T47D (cell line): ENCODE results near the gene DELE1.
"Not testable (repeated sequence)": the region's sequence is repeated elsewhere in the genome, so short reads cannot be mapped to it uniquely, and the experiment has no call there.

Experiments used
- DNase-seq, 2 experiments: peaks; one replicate each; pipeline versions ENCODE4 v3.0.0 to v3.0.0-alpha.2; 2011 to 2012; ENCODE audit warnings: low read depth in 1 of 2, low spot score in 1 of 2
- JUND ChIP-seq: IDR thresholded peaks from 2 replicates; pipeline ENCODE4 v1.6.1; 2012; ENCODE audit warnings: low read depth
- in situ Hi-C: cut with HindIII; loops from 2 replicates; pipeline ENCODE4 v1.10.0; 2016; ENCODE audit warnings: low sequenced_read_pairs, low pct_unique_long_range_greater_than_20kb

Gene DELE1

DNA sequence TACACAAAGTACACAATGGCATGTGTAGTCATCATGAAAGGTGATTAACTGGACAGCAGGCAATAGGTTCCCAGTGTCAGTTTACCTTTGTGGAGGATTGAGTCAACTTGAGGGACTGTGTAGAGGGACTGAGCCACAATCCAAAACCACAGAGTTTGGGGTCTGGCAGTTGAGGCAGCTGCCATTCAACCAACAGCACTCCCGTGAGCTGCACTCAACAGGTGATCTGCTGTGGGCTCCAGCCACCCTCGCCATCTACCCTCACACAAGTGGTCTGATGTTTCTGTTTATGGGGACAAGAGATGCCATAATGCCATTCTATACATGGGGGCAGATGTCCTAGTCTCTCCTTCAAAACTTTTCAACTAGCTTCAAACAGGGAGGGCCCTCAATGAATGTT is 2.9 kb upstream of the DELE1 start:
- DNase-seq = no peak
- no peak for TF ChIP-seq JUND
- in situ Hi-C loops = no loop called here

DNA sequence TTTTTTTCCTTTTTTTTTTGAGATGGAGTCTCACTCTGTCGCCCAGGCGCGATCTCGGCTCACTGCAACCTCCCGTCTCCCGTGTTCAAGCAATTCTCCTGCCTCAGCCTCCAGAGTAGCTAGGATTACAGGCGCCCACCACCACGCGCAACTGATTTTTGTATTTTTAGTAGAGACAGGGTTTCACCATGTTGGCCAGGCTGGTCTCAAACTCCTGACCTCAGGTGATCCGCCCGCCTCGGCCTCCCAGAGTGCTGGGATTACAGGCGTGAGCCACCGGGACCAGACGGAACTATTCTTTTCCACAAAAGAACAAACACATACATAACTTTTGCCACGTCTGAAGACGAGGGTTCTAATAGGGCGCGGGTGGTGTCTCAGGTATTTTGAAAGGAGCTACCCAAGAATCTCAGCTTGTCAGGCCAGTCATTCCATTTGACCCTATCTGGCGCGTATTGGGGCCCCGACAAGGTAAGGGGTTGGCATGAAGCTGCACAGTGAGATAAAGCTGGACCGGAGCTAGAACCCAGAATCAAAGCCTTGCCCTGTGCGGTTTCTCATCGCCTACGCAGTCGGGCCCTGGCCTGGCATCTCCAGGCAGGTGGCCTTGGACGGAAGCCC is 734 bp upstream of the DELE1 start:
- DNase-seq, in situ Hi-C loops: not testable (repeated sequence)

DNA sequence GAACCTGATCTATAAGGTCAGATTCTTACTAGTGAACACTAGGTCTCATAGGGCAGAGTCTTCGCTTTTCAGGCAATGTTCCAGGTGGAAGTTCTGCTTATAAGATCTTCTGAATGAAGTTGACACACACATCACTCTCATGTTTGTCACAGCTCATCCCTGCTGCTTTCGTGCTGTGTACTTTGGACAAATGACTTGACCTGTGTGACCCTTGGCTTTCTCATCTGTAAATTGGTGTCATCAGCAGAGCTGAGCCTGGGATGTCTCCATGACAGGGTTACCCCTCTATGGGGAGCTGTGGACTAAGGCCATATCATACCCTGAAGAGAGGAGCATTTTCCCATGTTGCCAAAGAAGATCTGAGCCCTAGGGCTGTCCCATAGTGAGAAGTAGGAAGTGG is 2.8 kb downstream of the DELE1 start:
- TF ChIP-seq JUND = no peak

DNA sequence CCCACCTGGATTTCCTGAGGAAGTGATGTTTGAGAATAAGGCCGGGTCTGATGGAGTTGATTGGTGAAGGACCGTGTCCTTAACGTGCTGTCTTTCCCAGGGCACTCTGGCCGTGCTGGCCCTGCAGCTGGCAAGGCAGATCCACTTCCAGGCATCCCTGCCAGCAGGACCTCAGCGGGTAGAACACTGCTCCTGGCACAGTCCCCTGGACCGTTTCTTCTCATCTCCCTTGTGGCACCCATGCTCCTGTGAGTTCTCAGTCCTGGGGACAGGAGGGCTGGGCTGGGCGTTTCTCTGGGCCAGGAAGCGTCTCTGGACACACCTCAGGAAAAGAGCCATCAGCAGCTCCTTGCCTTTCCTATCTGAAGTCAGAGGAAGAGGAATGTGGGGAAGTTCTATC is 4.4 kb downstream of the DELE1 start:
- in situ Hi-C loops = no loop called here
- no peak for DNase-seq
- no peak for TF ChIP-seq JUND

More for the DNA sequence above, 2.8 kb downstream of the DELE1 start:
- in situ Hi-C loops = no loop called here
- no peak for DNase-seq

DNA sequence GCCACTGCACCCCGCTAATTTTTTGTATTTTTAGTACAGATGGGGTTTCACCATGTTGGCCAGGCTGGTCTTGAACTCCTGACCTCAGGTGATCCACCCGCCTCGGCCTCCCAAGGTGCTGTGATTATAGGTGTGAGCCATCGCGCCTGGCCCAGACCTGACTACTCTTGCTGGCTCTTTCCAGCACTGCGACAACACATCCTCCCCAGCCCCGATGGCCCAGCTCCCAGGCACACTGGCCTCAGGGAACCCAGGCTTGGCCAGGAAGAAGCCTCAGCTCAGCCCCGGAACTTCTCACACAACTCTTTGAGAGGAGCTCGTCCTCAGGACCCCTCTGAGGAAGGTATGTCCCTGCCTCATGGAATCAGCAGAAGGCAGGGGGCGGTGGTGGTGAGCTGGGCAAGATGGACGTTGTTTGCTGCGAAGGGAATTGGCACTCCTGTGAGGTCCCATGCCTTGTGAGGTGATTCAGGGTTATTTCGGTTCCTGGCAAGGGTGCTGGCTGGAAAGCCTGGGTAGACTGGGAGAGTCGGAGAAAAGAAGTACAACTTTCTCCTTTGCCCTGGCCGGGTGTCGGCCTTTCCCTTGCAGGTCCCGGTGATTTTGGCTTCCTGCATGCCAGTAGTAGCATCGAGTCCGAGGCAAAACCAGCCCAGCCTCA is 5.9 kb downstream of the DELE1 start:
- TF ChIP-seq JUND = no peak
- no peak for DNase-seq
- in situ Hi-C loops = no loop called here

DNA sequence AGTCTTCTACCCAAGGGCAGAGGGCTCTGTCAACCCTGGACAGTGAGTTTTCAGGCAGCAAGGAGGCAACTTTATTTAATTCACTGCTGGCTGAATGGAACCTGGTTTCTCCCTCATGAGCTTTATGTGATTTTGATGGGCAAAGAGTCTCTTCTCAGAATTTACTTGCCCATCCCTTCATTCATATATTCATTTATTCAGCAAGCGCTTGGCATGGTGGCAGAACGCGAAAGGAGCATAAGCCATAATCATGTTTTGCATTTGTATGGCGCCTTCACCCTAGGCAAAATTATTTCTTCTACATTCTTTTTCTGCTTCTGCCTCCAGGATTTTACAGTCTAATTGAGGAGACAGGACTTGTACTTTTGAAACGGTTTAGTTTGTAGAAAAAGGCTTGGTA is 8.0 kb downstream of the DELE1 start:
- no peak for DNase-seq
- in situ Hi-C loops = no loop called here
- no peak for TF ChIP-seq JUND

DNA sequence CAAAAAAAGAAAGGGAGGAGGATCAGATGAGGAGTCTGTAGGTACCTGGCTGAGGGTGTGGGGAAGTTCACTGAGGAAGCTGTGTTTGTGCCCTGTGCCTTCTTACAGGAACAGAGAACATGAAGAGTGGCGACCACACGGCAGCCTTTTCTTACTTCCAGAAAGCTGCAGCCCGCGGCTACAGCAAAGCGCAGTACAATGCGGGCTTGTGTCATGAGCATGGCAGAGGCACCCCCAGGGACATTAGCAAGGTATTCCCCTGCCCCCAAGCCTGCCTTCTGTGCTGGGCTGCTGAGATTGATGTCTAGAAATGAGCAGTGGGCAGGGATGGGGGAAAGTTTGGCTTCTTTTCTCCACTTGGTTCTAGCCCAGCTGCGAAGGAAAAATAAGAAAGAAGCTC is 9.5 kb downstream of the DELE1 start:
- no peak for DNase-seq

DNA sequence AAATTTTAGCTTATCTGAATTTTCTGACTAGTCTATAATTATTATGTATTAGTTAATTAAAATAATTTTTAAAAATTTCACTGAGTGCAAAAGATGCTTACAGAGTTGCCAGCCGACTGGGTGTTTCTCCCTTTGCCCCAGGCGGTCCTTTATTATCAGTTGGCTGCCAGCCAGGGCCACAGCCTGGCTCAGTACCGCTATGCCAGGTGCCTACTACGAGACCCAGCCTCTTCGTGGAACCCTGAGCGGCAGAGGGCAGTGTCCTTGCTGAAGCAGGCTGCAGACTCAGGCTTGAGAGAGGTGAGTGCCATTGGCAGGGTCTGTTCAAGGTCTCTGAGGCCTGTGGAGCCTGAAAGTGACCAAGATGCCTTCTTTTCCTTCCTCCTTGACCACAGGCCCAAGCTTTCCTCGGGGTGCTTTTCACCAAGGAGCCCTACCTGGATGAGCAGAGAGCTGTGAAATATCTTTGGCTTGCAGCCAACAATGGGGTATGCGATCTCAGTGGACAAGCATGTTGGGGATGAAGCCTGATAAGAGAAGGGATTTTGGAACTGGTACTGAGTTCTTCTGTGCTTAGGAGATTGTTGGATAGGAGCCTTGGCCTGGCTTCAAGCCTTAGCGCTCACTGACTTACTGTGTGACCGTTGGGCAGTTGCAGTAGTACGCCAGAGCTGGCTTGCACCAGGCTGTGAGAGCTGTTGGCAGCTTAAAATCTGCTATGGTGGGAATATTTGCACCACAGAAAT is 10.6 kb downstream of the DELE1 start:
- in situ Hi-C loops = no loop called here
- DNase-seq = no peak
- no peak for TF ChIP-seq JUND

More for the DNA sequence above, 9.5 kb downstream of the DELE1 start:
- no peak for TF ChIP-seq JUND
- in situ Hi-C loops = no loop called here

DNA sequence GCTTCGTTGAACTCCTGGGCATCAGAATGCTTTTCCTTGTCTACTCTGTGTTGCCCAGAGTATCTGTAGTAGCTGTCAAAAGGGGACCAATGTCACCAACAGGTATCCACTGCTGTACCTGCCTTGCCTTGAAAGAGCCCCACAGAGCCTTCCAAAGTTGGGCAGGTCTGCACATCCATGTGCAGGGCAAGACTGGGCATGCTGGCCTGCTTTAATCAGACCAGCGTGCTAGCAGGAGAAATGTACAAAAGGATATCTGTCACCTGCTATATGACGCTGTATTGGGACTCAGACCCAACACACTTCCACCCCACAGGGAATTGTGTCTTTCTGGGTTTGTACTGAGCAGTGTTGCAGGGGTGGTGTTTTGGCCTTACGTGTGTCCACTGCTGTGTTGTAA is 11.9 kb downstream of the DELE1 start:
- no peak for TF ChIP-seq JUND
- DNase-seq = no peak

DNA sequence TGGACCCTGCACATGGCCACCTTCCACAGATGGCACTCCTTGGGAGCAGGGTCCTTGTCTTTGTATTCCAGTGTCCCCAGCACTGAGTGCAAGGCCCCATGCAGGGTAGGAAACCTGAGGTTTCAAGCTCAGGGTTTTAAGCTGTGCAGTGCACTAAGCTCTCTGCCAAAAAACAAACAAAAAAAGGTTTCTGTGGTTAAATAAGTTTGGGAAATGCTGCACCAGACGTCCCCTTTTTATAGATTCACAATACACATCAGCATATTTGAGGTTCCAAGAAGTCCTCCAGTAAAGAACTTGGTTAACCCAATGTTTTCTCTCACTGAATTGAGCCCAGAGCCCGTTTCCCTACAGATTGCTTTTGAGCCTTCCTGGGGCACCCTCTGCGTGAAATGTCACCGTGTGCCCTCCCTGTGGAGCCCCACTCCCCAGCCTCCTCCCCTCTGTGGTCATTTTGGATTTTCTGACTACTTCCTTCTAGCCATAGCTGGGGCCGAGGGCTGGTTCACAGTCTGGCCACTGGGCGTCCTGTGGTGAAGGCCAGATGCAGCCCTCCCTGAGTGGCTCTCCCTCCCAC is 17.1 kb downstream of the DELE1 start:
- DNase-seq = no peak
- no peak for TF ChIP-seq JUND

More for the DNA sequence above, 11.9 kb downstream of the DELE1 start:
- in situ Hi-C loops = no loop called here

DNA sequence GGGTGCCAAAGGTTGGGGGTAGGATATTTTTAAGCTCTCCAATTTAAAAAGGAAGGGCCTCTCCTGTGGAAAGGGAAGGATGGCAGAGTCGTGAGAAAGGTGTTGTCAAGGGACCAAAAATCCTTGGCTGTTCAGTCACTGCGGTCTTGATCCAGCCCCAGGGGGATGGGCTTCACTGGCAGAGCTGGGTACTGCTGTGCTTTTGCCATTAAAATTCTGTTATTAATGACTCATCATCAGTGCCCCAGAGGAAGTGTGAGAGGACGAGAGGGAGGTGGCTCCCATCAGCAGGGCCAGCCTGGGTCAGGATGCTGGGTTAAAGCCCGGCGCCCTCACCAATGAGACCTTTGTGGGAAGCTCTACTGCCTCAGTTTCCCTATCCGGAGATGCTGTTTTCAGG is 17.6 kb downstream of the DELE1 start:
- DNase-seq = no peak
- TF ChIP-seq JUND = no peak
- in situ Hi-C loops = no loop called here

More for the DNA sequence above, 17.1 kb downstream of the DELE1 start:
- in situ Hi-C loops = no loop called here

DNA sequence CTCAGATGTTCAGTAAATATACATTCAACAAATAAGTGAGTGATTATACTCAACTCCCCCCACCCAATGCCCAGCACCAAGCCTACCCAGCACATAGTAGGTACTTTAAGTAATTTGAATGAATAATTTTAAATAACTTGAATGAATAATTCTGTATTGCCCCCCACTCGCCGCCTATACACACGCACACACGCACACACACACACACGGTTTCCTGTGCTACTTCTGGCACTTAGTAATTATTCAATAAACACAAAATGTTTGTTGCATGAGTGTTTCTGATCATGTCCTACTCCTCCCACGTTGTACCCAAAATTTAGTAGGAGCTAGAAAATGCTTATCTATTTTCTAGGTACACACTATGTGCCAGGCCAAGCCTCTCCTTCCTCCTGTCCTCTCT is 18.1 kb downstream of the DELE1 start:
- in situ Hi-C loops = no loop called here
- no peak for TF ChIP-seq JUND

More for the DNA sequence above, 18.1 kb downstream of the DELE1 start:
- no peak for DNase-seq
